GM21737 (cell line): ENCODE measurements around the gene FBXL15.
A peak's percentile ranks its signal among the peaks of the same experiment; 100 is the strongest.

Experiments used
- ATAC-seq: cut with Tn5 transposase; IDR thresholded peaks from one replicate; pipeline ENCODE4 v1.9.1; 2021; ENCODE audit warnings: mild to moderate bottlenecking, moderate library complexity; ENCODE audit not compliant: unreplicated experiment

Gene FBXL15

GRCh38 chr10:102397222-102398171 lies 23.1 kb upstream of the FBXL15 start:
- no peak for ATAC-seq

GRCh38 chr10:102398172-102399020 lies 22.2 kb upstream of the FBXL15 start:
- no peak for ATAC-seq

GRCh38 chr10:102399217-102400021 lies 21.2 kb upstream of the FBXL15 start:
- ATAC-seq, result peak; percentile 37

GRCh38 chr10:102400076-102400475 lies 20.6 kb upstream of the FBXL15 start:
- ATAC-seq, result no peak

GRCh38 chr10:102400598-102401341 lies 19.9 kb upstream of the FBXL15 start:
- ATAC-seq, result no peak

GRCh38 chr10:102401342-102401654 lies 19.3 kb upstream of the FBXL15 start:
- no peak for ATAC-seq

GRCh38 chr10:102401735-102402511 lies 18.7 kb upstream of the FBXL15 start:
- ATAC-seq, result no peak

- ATAC-seq, result no peak
Observed at GRCh38 chr10:102402512-102402896, 18.1 kb upstream of the FBXL15 start.

GRCh38 chr10:102403115-102403514 lies 17.5 kb upstream of the FBXL15 start:
- ATAC-seq, result no peak

GRCh38 chr10:102404361-102405107 lies 16.1 kb upstream of the FBXL15 start:
- no peak for ATAC-seq

GRCh38 chr10:102405108-102405571 lies 15.5 kb upstream of the FBXL15 start:
- ATAC-seq, result no peak

- ATAC-seq, result no peak
Observed at GRCh38 chr10:102405632-102406031, 15.0 kb upstream of the FBXL15 start.

- no peak for ATAC-seq
Observed at GRCh38 chr10:102406815-102407214, 13.8 kb upstream of the FBXL15 start.

- ATAC-seq, result no peak
Observed at GRCh38 chr10:102407425-102408130, 13.1 kb upstream of the FBXL15 start.

- no peak for ATAC-seq
Observed at GRCh38 chr10:102408131-102408727, 12.4 kb upstream of the FBXL15 start.

- no peak for ATAC-seq
Observed at GRCh38 chr10:102408728-102409603, 11.7 kb upstream of the FBXL15 start.
